KOPT-K1 (cell line): ENCODE data around the gene CEMIP.

Experiments
- H3K27ac ChIP-seq: fragments of 200-600 bp; sonication (generic); 2 replicates; pipeline ENCODE4 v1.5.1; 2016; ENCODE audit warnings: antibody characterized with exemption, mild to moderate bottlenecking, low read depth, low read length; ENCODE audit not compliant: poor library complexity, severe bottlenecking
- H3K36me3 ChIP-seq: fragments of 200-600 bp; sonication (generic); 2 replicates; pipeline ENCODE4 v1.5.1; 2017; ENCODE audit warnings: antibody characterized with exemption, mild to moderate bottlenecking, low read length, moderate library complexity; ENCODE audit not compliant: insufficient read depth
- H3K9me3 ChIP-seq: fragments of 200-600 bp; sonication (generic); 2 replicates; pipeline ENCODE4 v1.5.1; 2017; ENCODE audit warnings: antibody characterized with exemption, low read length, mild to moderate bottlenecking; ENCODE audit not compliant: insufficient read depth, poor library complexity, severe bottlenecking

Gene CEMIP

DNA sequence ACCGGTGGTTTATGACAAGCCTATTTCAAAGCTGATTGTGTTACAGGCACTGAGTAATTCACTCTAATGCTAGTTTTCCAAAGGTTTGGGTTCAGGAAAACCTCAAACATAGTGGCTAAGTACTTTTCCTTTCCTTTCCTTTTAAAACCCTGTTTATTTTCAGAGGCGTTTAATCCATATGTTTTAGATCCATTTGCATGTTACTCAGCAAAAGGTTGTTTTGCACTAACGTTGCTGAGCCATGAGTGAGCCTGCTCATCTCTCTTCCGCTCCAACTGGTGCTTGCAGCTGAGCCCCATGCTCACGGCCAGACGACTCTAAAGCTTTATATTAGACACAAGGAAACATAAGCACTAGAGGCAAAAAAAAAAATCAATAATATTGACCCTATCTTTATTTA is 9.4 kb downstream of the CEMIP start:
- no peaks in the 10 kb centered on the region for H3K9me3 ChIP-seq
- H3K27ac ChIP-seq, result no peak overlapping the region
- no peaks in the 10 kb centered on the region for H3K36me3 ChIP-seq

- Histone ChIP-seq H3K27ac (no peak overlapping the region), H3K36me3 (no peaks in the 10 kb centered on the region), H3K9me3 (no peaks in the 10 kb centered on the region)
Measured at GRCh38 chr15:80789296-80789695, 10.1 kb downstream of the CEMIP start.

- H3K27ac ChIP-seq, result no peak overlapping the region
Measured at GRCh38 chr15:80789796-80790195, 10.6 kb downstream of the CEMIP start.

GRCh38 chr15:80790236-80790635 is 11.1 kb downstream of the CEMIP start:
- H3K27ac ChIP-seq, result no peak overlapping the region
- no peaks in the 10 kb centered on the region for H3K9me3 ChIP-seq
- H3K36me3 ChIP-seq, result no peaks in the 10 kb centered on the region

More at GRCh38 chr15:80789796-80790195, 10.6 kb downstream of the CEMIP start:
- H3K36me3 ChIP-seq, result no peaks in the 10 kb centered on the region
- no peaks in the 10 kb centered on the region for H3K9me3 ChIP-seq

DNA sequence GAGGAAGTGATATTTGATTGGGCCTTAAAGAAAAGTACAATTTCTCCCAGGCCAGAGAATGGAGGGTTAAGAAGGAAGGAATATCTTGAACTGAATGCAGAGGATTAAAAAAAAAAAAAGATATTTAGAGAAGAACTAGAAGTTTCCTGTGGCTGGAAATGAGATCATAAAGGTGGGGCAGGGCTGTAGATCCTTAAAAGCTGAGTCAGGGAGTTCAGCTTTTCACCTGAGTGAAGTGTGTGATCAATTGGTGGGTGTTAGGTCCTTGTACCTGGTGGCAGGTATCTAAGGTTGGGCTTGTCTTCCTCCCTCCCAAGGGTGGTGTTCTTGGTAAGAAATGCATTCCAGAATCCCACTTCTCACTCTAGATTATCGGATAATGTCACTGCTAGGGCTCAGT is 11.8 kb downstream of the CEMIP start:
- H3K27ac ChIP-seq, result no peak overlapping the region
- no peaks in the 10 kb centered on the region for H3K36me3 ChIP-seq
- H3K9me3 ChIP-seq, result no peaks in the 10 kb centered on the region

DNA sequence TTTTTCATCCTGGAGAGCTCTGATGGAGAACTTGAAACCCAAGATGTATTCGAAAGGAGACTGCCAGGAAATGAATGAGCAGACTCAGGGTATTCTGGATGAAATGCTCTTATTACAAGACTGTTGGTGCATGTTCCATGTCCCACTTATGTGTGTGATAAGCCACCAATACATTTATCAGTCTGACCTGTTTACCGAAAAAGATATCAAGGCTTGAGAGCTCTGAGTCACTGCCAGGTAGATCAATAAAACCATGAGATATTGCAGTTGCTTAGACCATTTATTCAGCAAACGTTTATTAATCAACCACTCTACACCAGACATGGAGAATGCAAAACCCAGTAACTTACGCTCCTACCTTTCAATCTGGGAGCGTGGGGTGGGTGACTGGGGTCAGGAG is 17.2 kb downstream of the CEMIP start:
- no peak overlapping the region for H3K27ac ChIP-seq
- no peaks in the 10 kb centered on the region for H3K9me3 ChIP-seq
- H3K36me3 ChIP-seq, result no peaks in the 10 kb centered on the region

DNA sequence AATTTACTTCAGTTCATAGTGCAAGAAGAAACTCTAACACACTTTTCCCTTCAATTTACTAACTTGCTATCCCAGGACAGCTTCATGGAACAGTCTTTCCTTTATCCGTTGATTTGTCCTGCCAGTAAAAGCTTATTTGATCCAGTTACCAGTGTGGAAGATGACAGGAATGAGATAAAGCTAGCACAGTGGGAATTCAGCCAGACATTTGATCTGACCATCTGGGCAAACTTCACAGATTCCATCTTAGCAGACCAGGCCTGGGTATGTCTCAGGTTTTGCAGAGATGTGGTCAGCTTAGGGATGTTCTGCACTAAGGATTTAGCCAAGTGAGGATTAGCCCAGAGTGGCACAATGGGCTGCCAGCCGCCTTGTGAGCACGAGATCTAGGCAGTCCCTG is 19.7 kb downstream of the CEMIP start:
- H3K27ac ChIP-seq, result no peak overlapping the region
- H3K36me3 ChIP-seq, result no peaks in the 10 kb centered on the region
- no peaks in the 10 kb centered on the region for H3K9me3 ChIP-seq

GRCh38 chr15:80800067-80800466 is 20.9 kb downstream of the CEMIP start:
- Histone ChIP-seq H3K27ac (no peak overlapping the region), H3K9me3 (no peaks in the 10 kb centered on the region), H3K36me3 (no peaks in the 10 kb centered on the region)

DNA sequence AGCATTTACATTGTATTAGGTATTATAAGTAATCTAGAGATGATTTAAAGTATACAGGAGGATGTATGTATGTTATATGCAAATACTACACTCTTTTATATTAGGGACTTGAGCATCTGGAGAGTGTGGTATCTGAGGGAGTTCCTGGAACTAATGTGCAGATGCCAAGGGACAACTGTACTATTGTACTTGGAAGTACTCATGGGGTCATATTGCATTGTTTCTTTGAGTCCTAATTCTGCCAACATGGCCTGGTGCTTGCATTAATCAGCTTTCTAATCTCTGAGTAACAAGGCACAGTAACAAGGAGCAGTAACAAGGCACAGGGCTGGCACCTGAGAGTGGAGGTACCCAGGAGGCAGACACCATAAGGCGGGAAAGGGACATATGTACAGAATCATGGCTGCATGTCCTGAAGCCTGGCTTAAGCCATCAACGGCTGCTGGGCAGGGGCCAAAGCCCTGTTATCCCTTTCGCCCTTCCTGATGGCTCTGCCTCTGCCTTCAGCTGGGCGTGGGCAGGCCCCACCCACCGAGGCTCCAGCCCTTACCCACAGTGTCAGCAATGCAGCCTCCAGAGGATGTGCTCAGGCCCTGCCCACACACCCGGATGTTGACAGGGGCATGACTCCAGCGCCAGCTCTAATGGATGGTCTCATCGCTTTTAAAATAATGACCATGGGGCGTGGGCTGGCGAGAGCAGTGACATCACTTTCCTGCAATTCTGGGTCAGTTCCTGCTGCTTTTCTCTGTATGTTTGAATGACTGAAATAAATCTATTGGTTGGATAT is 22.9 kb downstream of the CEMIP start:
- no peaks in the 10 kb centered on the region for H3K36me3 ChIP-seq

GRCh38 chr15:80803580-80804525 is 24.7 kb downstream of the CEMIP start:
- Histone ChIP-seq H3K36me3 (no peaks in the 10 kb centered on the region), H3K9me3 (no peaks in the 10 kb centered on the region), H3K27ac (no peak overlapping the region)

More for the DNA sequence above, 22.9 kb downstream of the CEMIP start:
- Histone ChIP-seq H3K27ac (no peak overlapping the region), H3K9me3 (no peaks in the 10 kb centered on the region)

GRCh38 chr15:80804970-80805495 is 25.9 kb downstream of the CEMIP start:
- H3K36me3 ChIP-seq, result no peaks in the 10 kb centered on the region
- no peaks in the 10 kb centered on the region for H3K9me3 ChIP-seq
- no peak overlapping the region for H3K27ac ChIP-seq

GRCh38 chr15:80811781-80812315 is 32.7 kb downstream of the CEMIP start:
- H3K9me3 ChIP-seq, result no peaks in the 10 kb centered on the region
- no peak overlapping the region for H3K27ac ChIP-seq
- no peaks in the 10 kb centered on the region for H3K36me3 ChIP-seq

- Histone ChIP-seq H3K36me3 (no peaks in the 10 kb centered on the region), H3K27ac (no peak overlapping the region), H3K9me3 (no peaks in the 10 kb centered on the region)
Measured at GRCh38 chr15:80815106-80815505, 35.9 kb downstream of the CEMIP start.

DNA sequence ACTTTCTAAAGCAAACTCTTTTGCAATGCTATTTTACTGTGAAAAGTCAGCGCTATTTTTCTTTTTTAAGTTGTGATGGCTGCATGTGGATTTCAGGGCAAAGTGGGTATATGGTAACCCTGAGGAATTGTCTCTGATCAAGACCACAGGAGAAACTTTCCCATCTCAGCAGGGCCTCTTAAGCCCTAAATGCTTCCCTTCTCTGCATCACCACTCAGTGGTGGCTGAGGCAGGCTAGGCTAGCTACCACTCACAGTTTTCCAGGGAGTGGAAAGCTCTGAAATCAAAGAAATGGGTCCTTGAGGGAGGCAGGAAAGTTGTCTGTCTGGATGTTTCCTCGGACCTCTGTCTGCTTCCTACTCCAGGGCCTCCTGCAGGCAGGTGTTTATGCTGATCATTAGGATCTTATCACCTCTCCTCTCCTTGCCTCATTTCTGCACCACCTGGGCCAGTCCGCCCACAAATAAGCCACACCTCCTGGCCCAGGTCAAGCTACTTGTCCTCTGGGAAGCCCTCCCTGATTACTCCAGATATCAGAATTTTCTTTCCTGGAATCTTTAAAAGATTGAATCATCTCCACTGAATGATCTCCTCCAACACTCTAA is 37.0 kb downstream of the CEMIP start:
- Histone ChIP-seq H3K27ac (no peak overlapping the region), H3K9me3 (no peaks in the 10 kb centered on the region), H3K36me3 (no peaks in the 10 kb centered on the region)

DNA sequence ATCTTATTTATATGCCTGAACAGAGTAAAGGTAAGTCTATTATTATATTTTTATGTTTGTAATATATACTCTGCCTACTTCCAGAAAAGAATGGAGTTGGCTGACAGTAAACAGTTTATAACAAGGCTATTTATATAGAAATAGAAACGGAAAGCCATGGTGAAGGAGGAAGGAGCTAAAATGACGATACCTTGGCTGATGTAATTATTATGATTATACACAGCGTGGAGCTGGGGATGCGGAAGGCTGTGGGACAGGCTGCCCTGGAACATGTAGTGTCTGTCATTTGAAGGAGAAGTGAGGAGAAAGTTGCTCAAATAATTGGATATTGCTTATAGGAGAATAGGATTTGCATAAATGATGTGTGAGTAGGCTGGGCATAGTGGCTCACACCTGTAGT is 37.8 kb downstream of the CEMIP start:
- H3K27ac ChIP-seq, result no peak overlapping the region
- no peaks in the 10 kb centered on the region for H3K36me3 ChIP-seq
- no peaks in the 10 kb centered on the region for H3K9me3 ChIP-seq
